Muscle layer of colon (tissue), 2 donors: ENCODE data around the gene FAM83E.
A peak's percentile ranks its signal among the peaks of the same experiment; 100 is the strongest.
"Not testable (repeated sequence)": the region's sequence is repeated elsewhere in the genome, so short reads cannot be mapped to it uniquely, and the experiment has no call there.

Source experiments
- H3K27ac ChIP-seq: one replicate; pipeline ENCODE4 v1.7.0; 2013; ENCODE audit warnings: low read depth, mild to moderate bottlenecking, low read length, moderate library complexity
- H3K27me3 ChIP-seq, 2 donors: one replicate each; pipeline ENCODE4 v1.7.0; 2013; ENCODE audit warnings: low read length in 2 of 2, mild to moderate bottlenecking in 2 of 2; ENCODE audit not compliant: insufficient read depth in 2 of 2, control insufficient read depth in 1 of 2
- H3K36me3 ChIP-seq: one replicate; pipeline ENCODE4 v1.7.0; 2013; ENCODE audit warnings: mild to moderate bottlenecking, low read length; ENCODE audit not compliant: insufficient read depth
- H3K4me1 ChIP-seq: one replicate; pipeline ENCODE4 v1.7.0; 2013; ENCODE audit warnings: mild to moderate bottlenecking, low read length; ENCODE audit not compliant: insufficient read depth
- H3K4me3 ChIP-seq, 2 donors: one replicate each; pipeline ENCODE4 v1.7.0; 2013; ENCODE audit warnings: low read length in 2 of 2, low read depth in 1 of 2, mild to moderate bottlenecking in 1 of 2, moderate library complexity in 1 of 2
- H3K9ac ChIP-seq: one replicate; pipeline ENCODE4 v1.7.0; 2013; ENCODE audit warnings: low read length
- H3K9me3 ChIP-seq: one replicate; pipeline ENCODE4 v1.7.0; 2013; ENCODE audit warnings: mild to moderate bottlenecking, low read length
- donor health status: abdominal sarcoma.
- donor health status: Adenocarcinoma of cecum.

Gene FAM83E

GRCh38 chr19:48614436-48615230, at the start of gene FAM83E:
Gene FAM83E, minus strand, starts transcription at chr19:48615076. Its CDS starts 1,704 bp downstream, at chr19:48613372.
- Histone ChIP-seq H3K9me3 (no peaks in the 10 kb centered on the region), H3K27ac (no peak within 1 kb of the TSS), H3K9ac (no peak within 1 kb of the TSS), H3K27me3 (no peaks in the 10 kb centered on the region), H3K4me1 (peaks cover 21% of the 10 kb centered on the region), H3K36me3 (peaks cover 29% of the 10 kb centered on the region), H3K4me3 (no peak within 1 kb of the TSS)

GRCh38 chr19:48664476-48664875, 49.6 kb upstream of the FAM83E start:
- no peaks in the 10 kb centered on the region for H3K27me3 ChIP-seq
- H3K27ac ChIP-seq = no peak overlapping the region
- H3K36me3 ChIP-seq = no peaks in the 10 kb centered on the region
- H3K9me3 ChIP-seq = no peaks in the 10 kb centered on the region
- no peak overlapping the region for H3K4me3 ChIP-seq
- no peak overlapping the region for H3K9ac ChIP-seq
- H3K4me1 ChIP-seq = no peaks in the 10 kb centered on the region

- Histone ChIP-seq H3K9ac (no peak overlapping the region), H3K27me3 (no peaks in the 10 kb centered on the region), H3K4me1 (no peaks in the 10 kb centered on the region), H3K27ac (no peak overlapping the region), H3K9me3 (no peaks in the 10 kb centered on the region), H3K36me3 (no peaks in the 10 kb centered on the region), H3K4me3 (no peak overlapping the region)
Measured at GRCh38 chr19:48663667-48664066, 48.8 kb upstream of the FAM83E start.

- H3K9ac ChIP-seq = no peak overlapping the region
- H3K27me3 ChIP-seq = no peaks in the 10 kb centered on the region
- H3K36me3 ChIP-seq = no peaks in the 10 kb centered on the region
- no peaks in the 10 kb centered on the region for H3K9me3 ChIP-seq
- no peak overlapping the region for H3K27ac ChIP-seq
- H3K4me1 ChIP-seq = no peaks in the 10 kb centered on the region
- H3K4me3 ChIP-seq = no peak overlapping the region
Measured at GRCh38 chr19:48661711-48662090, 46.8 kb upstream of the FAM83E start.

GRCh38 chr19:48660852-48661710, 46.2 kb upstream of the FAM83E start:
- peak overlapping the region; percentile 25 for H3K27ac ChIP-seq
- no peaks in the 10 kb centered on the region for H3K27me3 ChIP-seq
- H3K4me3 ChIP-seq = peak overlapping the region in 1 of 2 donors; percentile 32
- H3K9me3 ChIP-seq = no peaks in the 10 kb centered on the region
- H3K9ac ChIP-seq = no peak overlapping the region
- H3K36me3 ChIP-seq = no peaks in the 10 kb centered on the region
- no peaks in the 10 kb centered on the region for H3K4me1 ChIP-seq

GRCh38 chr19:48659768-48660167, 44.9 kb upstream of the FAM83E start:
- Histone ChIP-seq H3K9ac (no peak overlapping the region), H3K9me3 (no peaks in the 10 kb centered on the region), H3K27me3 (no peaks in the 10 kb centered on the region), H3K27ac (no peak overlapping the region), H3K4me3 (no peak overlapping the region), H3K4me1 (no peaks in the 10 kb centered on the region), H3K36me3 (no peaks in the 10 kb centered on the region)

GRCh38 chr19:48658483-48658882, 43.6 kb upstream of the FAM83E start:
- H3K9ac ChIP-seq = no peak overlapping the region
- no peaks in the 10 kb centered on the region for H3K9me3 ChIP-seq
- no peaks in the 10 kb centered on the region for H3K36me3 ChIP-seq
- H3K4me1 ChIP-seq = no peaks in the 10 kb centered on the region
- H3K27me3 ChIP-seq = peaks cover 0 to 4% of the 10 kb centered on the region in 2 donors
- H3K4me3 ChIP-seq = no peak overlapping the region
- no peak overlapping the region for H3K27ac ChIP-seq

GRCh38 chr19:48657828-48658227, 43.0 kb upstream of the FAM83E start:
- not testable (repeated sequence) for H3K4me1 ChIP-seq, H3K9me3 ChIP-seq, H3K4me3 ChIP-seq, H3K36me3 ChIP-seq, H3K9ac ChIP-seq, H3K27me3 ChIP-seq, H3K27ac ChIP-seq

GRCh38 chr19:48656840-48657474, 42.1 kb upstream of the FAM83E start:
- no peaks in the 10 kb centered on the region for H3K9me3 ChIP-seq
- H3K27me3 ChIP-seq = peaks cover 0 to 4% of the 10 kb centered on the region in 2 donors
- no peaks in the 10 kb centered on the region for H3K36me3 ChIP-seq
- no peak overlapping the region for H3K4me3 ChIP-seq
- H3K27ac ChIP-seq = no peak overlapping the region
- no peaks in the 10 kb centered on the region for H3K4me1 ChIP-seq
- H3K9ac ChIP-seq = no peak overlapping the region

GRCh38 chr19:48654299-48655059, 39.6 kb upstream of the FAM83E start:
- Histone ChIP-seq H3K27ac (no peak overlapping the region), H3K4me1 (no peaks in the 10 kb centered on the region), H3K27me3 (peaks cover 0 to 4% of the 10 kb centered on the region in 2 donors), H3K36me3 (no peaks in the 10 kb centered on the region), H3K9ac (no peak overlapping the region), H3K9me3 (no peaks in the 10 kb centered on the region), H3K4me3 (no peak overlapping the region)

- Histone ChIP-seq H3K4me1 (no peaks in the 10 kb centered on the region), H3K9me3 (no peaks in the 10 kb centered on the region), H3K36me3 (no peaks in the 10 kb centered on the region), H3K9ac (no peak overlapping the region), H3K4me3 (no peak overlapping the region), H3K27me3 (peaks cover 0 to 4% of the 10 kb centered on the region in 2 donors), H3K27ac (no peak overlapping the region)
Measured at GRCh38 chr19:48651683-48652048, 36.8 kb upstream of the FAM83E start.
